Panc1 (cell line): ENCODE data around the gene SP6. TPM values are rescaled to one million over a fixed set of nuclear protein-coding genes. Genes with fewer than 3 reads are reported as not detected.

Experiments
- ATAC-seq: fragments of 200-7000 bp; cut with Tn5 transposase; 2 replicates; pipeline ENCODE4 v1.9.1; 2020; ENCODE audit warnings: mild to moderate bottlenecking, moderate library complexity
- BruUV-seq: library from RNA; stranded (reverse); fragments of 400-500 nt; replicated peaks from 2 replicates; lab custom pipeline; 2021; lab: Mats Ljungman, UMichigan
- CTCF ChIA-PET: fragments of 300-600 bp; sonication (Branson Sonifier 250); formaldehyde crosslinking; loops from one replicate; lab custom pipeline; 2022; ENCODE audit warnings: antibody characterized with exemption; lab: Charles Lee
- POLR2A ChIA-PET: fragments of 300-600 bp; sonication (Branson Sonifier 250); formaldehyde crosslinking; loops from one replicate; lab custom pipeline; 2022; ENCODE audit warnings: antibody characterized with exemption; lab: Charles Lee
- DNase-seq: peaks from one replicate; pipeline ENCODE4 v3.0.0-alpha.2; 2010; ENCODE audit warnings: low read depth, low spot score
- H3K27ac ChIP-seq: 2 replicates; pipeline ENCODE4 v1.5.1; 2011; ENCODE audit warnings: mild to moderate bottlenecking, low read length, inconsistent platforms
- H3K27me3 ChIP-seq: fragments of 200-500 bp; sonication (Bioruptor generic); 2 replicates; pipeline ENCODE4 v1.6.0; 2014; ENCODE audit warnings: low read length, inconsistent platforms; ENCODE audit not compliant: control insufficient read depth, insufficient read depth
- H3K36me3 ChIP-seq: fragments of 200-500 bp; sonication (Bioruptor generic); 2 replicates; pipeline ENCODE4 v1.5.1; 2014; ENCODE audit warnings: inconsistent platforms, mild to moderate bottlenecking, low read length, moderate library complexity; ENCODE audit not compliant: control insufficient read depth, insufficient read depth
- H3K4me1 ChIP-seq: 2 replicates; pipeline ENCODE4 v1.5.1; 2011; ENCODE audit warnings: inconsistent platforms, mild to moderate bottlenecking, low read length, moderate library complexity; ENCODE audit not compliant: control insufficient read depth, insufficient read depth
- H3K4me3 ChIP-seq, 2 experiments: 2 replicates each; pipeline ENCODE4 v1.5.1; 2011 to 2012; ENCODE audit warnings: low read depth in 2 of 2, low read length in 2 of 2, mild to moderate bottlenecking in 2 of 2, inconsistent platforms in 1 of 2, moderate library complexity in 1 of 2
- H3K9me3 ChIP-seq: fragments of 200-500 bp; sonication (Bioruptor generic); 2 replicates; pipeline ENCODE4 v1.5.1; 2014; ENCODE audit warnings: low read depth, mild to moderate bottlenecking, inconsistent platforms, low read length, moderate library complexity; ENCODE audit not compliant: control insufficient read depth, insufficient read depth
- POLR2AphosphoS5 ChIP-seq: IDR thresholded peaks from 2 replicates; pipeline ENCODE4 v1.6.1; 2012; ENCODE audit warnings: mild to moderate bottlenecking, low read depth, low read length, moderate library complexity
- SIN3A ChIP-seq: IDR thresholded peaks from 2 replicates; pipeline ENCODE4 v1.6.1; 2012; ENCODE audit warnings: low read depth, mild to moderate bottlenecking, low read length, moderate library complexity, borderline replicate concordance; ENCODE audit not compliant: insufficient read depth
- TCF7L2 ChIP-seq: IDR thresholded peaks from 2 replicates; pipeline ENCODE4 v1.6.1; 2011; ENCODE audit warnings: mild to moderate bottlenecking, low read depth, low read length, inconsistent platforms
- in situ Hi-C: cut with HindIII; loops from 2 replicates; pipeline ENCODE4 v1.10.0; 2016; ENCODE audit warnings: low sequenced_read_pairs, low pct_unique_long_range_greater_than_20kb
- intact Hi-C: fragments of 100-400 bp; cut with micrococcal nuclease; formaldehyde crosslinking; loops from one replicate; pipeline ENCODE4 v1.10.0; 2022; ENCODE audit not compliant: unreplicated experiment
- total RNA-seq: library from RNA; stranded (reverse); gene quantifications from one replicate; pipeline ENCODE4 v1.2.1, GENCODE V29; 2021; ENCODE audit not compliant: unreplicated experiment
- TF ChIP-seq, protein P1 (sequence below), 2 experiments: IDR thresholded peaks; 2 replicates each; pipeline ENCODE4 v1.6.1; 2011 to 2012; ENCODE audit warnings: low read depth in 2 of 2, control low read depth in 1 of 2, low read length in 1 of 2, mild to moderate bottlenecking in 1 of 2, moderate library complexity in 1 of 2; ENCODE audit not compliant: insufficient read depth in 1 of 2
- TF ChIP-seq, protein P2 (sequence below): fragments of 450-650 bp; IDR thresholded peaks from 2 replicates; pipeline ENCODE4 v1.5.1; 2017; ENCODE audit warnings: mild to moderate bottlenecking

SP6 gene
- total RNA-seq, 1 experiment from 2014 or later: 4.0 TPM

DNA sequence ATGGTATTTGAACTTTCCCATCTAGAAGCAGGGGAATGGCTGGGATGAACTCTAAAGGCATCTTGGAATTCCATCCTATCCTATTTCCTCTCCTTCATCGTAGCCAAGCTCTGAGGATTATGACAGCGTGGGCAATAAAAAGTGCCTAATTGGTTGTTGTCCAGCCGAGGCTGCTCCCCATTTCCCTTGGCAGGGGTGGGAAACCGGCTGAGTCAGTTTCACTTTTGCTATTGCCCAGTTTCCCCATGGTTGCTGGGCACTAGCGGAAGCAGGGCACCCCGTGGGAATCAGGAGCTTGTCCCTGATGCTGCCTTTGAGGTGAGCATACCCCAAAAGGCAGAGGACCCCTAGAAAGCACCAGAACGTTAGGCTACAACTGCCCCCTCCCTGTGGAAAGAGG is 31.3 kb upstream of the SP6 start:
- no TSS peak for BruUV-seq
- POLR2A ChIA-PET: no interaction called here
- Histone ChIP-seq H3K9me3 (no peaks in the 10 kb centered on the region), H3K27me3 (no peaks in the 10 kb centered on the region), H3K36me3 (no peaks in the 10 kb centered on the region), H3K4me3 (no peak overlapping the region), H3K4me1 (peaks cover 12% of the 10 kb centered on the region; the same call in 1 of the 2 replicates), H3K27ac (0 out of 2 replicates have a peak overlapping the region, but pooled peaks have one; percentile 5)
- intact Hi-C loops (no loop called here), in situ Hi-C loops (no loop called here)
- no peak for DNase-seq
- no peak for ATAC-seq
- TF ChIP-seq, protein P1, sequence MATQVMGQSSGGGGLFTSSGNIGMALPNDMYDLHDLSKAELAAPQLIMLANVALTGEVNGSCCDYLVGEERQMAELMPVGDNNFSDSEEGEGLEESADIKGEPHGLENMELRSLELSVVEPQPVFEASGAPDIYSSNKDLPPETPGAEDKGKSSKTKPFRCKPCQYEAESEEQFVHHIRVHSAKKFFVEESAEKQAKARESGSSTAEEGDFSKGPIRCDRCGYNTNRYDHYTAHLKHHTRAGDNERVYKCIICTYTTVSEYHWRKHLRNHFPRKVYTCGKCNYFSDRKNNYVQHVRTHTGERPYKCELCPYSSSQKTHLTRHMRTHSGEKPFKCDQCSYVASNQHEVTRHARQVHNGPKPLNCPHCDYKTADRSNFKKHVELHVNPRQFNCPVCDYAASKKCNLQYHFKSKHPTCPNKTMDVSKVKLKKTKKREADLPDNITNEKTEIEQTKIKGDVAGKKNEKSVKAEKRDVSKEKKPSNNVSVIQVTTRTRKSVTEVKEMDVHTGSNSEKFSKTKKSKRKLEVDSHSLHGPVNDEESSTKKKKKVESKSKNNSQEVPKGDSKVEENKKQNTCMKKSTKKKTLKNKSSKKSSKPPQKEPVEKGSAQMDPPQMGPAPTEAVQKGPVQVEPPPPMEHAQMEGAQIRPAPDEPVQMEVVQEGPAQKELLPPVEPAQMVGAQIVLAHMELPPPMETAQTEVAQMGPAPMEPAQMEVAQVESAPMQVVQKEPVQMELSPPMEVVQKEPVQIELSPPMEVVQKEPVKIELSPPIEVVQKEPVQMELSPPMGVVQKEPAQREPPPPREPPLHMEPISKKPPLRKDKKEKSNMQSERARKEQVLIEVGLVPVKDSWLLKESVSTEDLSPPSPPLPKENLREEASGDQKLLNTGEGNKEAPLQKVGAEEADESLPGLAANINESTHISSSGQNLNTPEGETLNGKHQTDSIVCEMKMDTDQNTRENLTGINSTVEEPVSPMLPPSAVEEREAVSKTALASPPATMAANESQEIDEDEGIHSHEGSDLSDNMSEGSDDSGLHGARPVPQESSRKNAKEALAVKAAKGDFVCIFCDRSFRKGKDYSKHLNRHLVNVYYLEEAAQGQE (IDR thresholded peaks at IDR 0.05; ENCODE audit: insufficient read depth in 1 of 2, low read depth in 2 of 2, low read length in 1 of 2): no peak
- TF ChIP-seq SIN3A (no peak), POLR2AphosphoS5 (no peak), TCF7L2 (no peak)
- TF ChIP-seq, protein P2, sequence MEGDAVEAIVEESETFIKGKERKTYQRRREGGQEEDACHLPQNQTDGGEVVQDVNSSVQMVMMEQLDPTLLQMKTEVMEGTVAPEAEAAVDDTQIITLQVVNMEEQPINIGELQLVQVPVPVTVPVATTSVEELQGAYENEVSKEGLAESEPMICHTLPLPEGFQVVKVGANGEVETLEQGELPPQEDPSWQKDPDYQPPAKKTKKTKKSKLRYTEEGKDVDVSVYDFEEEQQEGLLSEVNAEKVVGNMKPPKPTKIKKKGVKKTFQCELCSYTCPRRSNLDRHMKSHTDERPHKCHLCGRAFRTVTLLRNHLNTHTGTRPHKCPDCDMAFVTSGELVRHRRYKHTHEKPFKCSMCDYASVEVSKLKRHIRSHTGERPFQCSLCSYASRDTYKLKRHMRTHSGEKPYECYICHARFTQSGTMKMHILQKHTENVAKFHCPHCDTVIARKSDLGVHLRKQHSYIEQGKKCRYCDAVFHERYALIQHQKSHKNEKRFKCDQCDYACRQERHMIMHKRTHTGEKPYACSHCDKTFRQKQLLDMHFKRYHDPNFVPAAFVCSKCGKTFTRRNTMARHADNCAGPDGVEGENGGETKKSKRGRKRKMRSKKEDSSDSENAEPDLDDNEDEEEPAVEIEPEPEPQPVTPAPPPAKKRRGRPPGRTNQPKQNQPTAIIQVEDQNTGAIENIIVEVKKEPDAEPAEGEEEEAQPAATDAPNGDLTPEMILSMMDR: no peak
- CTCF ChIA-PET: interaction anchor here (0.7 to 0.8 kb wide), 2 partner anchors 12 to 45 kb away, joined by 3 to 4 read pairs; no protein-coding TSS in a partner anchor

DNA sequence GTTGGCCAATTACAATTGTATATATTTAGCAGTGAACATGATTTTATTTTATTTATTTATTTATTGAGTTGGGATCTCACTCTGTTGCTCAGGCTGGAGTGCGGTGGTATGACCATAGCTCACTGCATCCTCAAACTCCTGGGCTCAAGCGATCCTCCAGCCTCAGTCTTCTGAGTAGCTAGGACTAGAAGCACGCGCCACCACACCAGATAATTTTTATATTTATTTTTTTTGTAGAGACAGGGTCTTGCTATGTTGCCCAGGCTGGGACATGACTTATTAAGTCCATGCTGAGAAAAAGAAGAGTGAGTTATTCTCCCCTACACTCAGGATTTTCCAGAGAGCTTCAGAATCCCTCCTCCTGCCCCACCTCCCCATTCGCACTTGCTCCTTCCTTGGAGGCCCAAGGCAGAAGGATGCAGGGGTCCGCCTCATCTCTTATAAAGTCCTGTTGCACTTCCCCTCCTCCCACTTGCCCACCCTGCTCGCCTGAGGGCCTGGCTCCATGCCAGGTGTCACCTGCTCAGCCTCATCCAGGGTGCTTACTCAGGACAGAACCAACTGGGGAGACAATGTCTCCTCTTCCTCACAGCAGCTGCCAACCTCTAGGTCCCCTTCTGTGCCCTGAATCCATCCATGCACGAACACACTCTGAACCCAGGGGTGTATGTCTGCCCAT is 29.0 kb upstream of the SP6 start:
- no peak overlapping the region for H3K4me3 ChIP-seq
- no peaks in the 10 kb centered on the region for H3K36me3 ChIP-seq
- BruUV-seq: no TSS peak
- no peaks in the 10 kb centered on the region for H3K9me3 ChIP-seq
- H3K4me1 ChIP-seq: peaks cover 8% of the 10 kb centered on the region; the same call in 1 of the 2 replicates
- TF ChIP-seq TCF7L2 (no peak), SIN3A (no peak), POLR2AphosphoS5 (no peak)
- TF ChIP-seq, protein P2: no peak
- TF ChIP-seq, protein P1 (IDR thresholded peaks at IDR 0.05; ENCODE audit: insufficient read depth in 1 of 2, low read depth in 2 of 2, low read length in 1 of 2): no peak
- DNase-seq (no peak), ATAC-seq (no peak)
- ChIA-PET CTCF (interaction anchor here (0.6 kb wide), 1 partner anchor 8 kb away, joined by 4 read pairs; no protein-coding TSS in a partner anchor), POLR2A (no interaction called here)
- in situ Hi-C loops (no loop called here), intact Hi-C loops (no loop called here)
- no peaks in the 10 kb centered on the region for H3K27me3 ChIP-seq
- H3K27ac ChIP-seq: no peak overlapping the region
